Activated CD4-positive, CD25-positive, alpha-beta regulatory T cell treated with anti-CD3 and anti-CD28 coated beads, Interleukin-2, amount 50 U/mL, for 16 hours (primary cell): ENCODE data around the gene RRBP1.

ENCODE experiments used
- DNase-seq: peaks from one replicate; pipeline ENCODE4 v3.0.0-alpha.2; 2020; ENCODE audit warnings: low read depth, low spot score

Gene RRBP1

GRCh38 chr20:17580895-17581294 is 101.1 kb downstream of the RRBP1 start:
- DNase-seq: no peak

- DNase-seq: no peak
These were observed 102.5 kb downstream of the RRBP1 start for GRCh38 chr20:17579369-17580039.

GRCh38 chr20:17576215-17576614 is 105.8 kb downstream of the RRBP1 start:
- DNase-seq: no peak

GRCh38 chr20:17573463-17573862 is 108.6 kb downstream of the RRBP1 start:
- DNase-seq: no peak

- DNase-seq: no peak
These were observed 109.9 kb downstream of the RRBP1 start for GRCh38 chr20:17572034-17572638.

- no peak for DNase-seq
These were observed 110.9 kb downstream of the RRBP1 start for GRCh38 chr20:17571153-17571527.

GRCh38 chr20:17570347-17571152 is 111.5 kb downstream of the RRBP1 start:
- no peak for DNase-seq

- DNase-seq: peak; percentile 71
These were observed 112.3 kb downstream of the RRBP1 start, which contains the start of gene DSTN for GRCh38 chr20:17569616-17570346. Gene DSTN (plus strand): TSS chr20:17570075. CDS start chr20:17570209, 134 bp downstream.

- no peak for DNase-seq
These were observed 113.0 kb downstream of the RRBP1 start for GRCh38 chr20:17568972-17569521.

GRCh38 chr20:17568045-17568788 is 113.8 kb downstream of the RRBP1 start:
- DNase-seq: no peak

- no peak for DNase-seq
These were observed 115.7 kb downstream of the RRBP1 start for GRCh38 chr20:17566345-17566744.

GRCh38 chr20:17565169-17565845 is 116.7 kb downstream of the RRBP1 start:
- DNase-seq: no peak
